GM18873 (cell line): Measurements from ENCODE around the gene GABRG3.

ENCODE experiments used
- ATAC-seq: cut with Tn5 transposase; IDR thresholded peaks from one replicate; pipeline ENCODE4 v1.9.1; 2021; ENCODE audit warnings: mild to moderate bottlenecking, moderate library complexity, moderate number of reproducible peaks; ENCODE audit not compliant: unreplicated experiment, low FRiP score

GABRG3 gene

DNA sequence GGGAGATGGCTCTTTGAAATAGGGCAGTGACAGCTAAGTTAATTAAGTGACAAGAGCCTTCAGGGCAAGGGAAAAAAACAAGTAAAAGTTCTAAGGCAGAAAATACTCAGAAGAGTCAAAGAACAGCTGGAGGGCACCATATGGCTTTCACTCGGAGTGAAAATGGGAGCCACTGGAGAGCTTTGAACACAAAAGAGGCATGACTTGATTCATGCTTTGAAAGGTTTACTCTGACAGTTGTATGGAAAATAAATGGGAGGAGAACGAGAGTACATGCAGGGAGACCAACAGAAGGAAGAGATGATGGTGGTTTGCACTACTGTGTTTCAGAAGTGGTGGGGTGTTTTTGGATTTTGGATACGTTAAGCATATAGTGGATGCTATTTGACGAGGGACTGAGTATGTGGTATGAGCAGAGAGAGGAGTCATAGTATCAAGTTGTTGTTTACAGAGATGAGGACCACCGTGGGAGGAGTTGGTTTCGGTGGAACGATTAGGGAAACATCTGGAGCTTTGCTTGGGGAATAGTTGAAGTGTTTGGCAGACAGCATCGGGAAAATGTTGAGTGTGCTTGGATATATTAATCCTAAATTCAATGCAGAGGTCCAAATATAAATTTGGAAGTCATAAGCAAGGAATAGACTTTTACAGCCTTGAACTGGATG lies 411.5 kb downstream of the GABRG3 start:
- ATAC-seq, result no peak

DNA sequence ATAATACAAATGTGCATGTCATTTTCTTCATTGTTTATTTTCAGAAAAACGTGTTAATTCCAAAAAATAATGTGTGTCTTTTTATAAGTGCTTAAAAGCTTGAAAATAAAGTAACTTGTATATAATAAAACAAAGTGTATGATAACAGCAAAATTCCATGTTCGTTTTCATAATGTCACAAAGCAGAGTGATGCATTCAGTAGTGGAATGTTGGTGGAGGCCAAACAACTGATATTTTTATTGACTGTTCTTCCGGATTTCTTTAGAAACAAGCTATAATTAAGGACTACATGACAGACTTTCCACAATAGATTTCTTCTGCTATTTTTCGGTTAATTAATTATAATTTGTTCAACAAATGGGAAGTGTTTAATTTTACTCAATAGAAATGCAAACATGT lies 412.7 kb downstream of the GABRG3 start:
- no peak for ATAC-seq

DNA sequence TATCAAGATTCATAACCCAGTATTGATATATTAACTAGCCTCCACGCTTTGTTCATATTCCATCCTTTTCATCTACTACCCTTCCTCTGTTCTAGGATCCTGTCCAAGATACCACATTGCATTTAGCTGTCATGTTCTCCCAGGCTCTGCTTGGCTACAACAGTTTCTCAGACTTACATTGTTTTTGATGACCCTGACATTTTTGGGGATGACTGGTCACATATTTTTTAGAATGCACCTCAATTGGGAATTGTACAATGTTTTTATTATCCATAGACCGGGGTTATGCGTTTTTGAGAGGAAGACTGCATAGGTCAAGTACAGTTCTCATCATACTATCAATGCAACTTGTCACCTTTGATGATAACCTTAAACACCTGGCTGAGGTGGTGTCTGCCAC lies 421.2 kb downstream of the GABRG3 start:
- no peak for ATAC-seq

DNA sequence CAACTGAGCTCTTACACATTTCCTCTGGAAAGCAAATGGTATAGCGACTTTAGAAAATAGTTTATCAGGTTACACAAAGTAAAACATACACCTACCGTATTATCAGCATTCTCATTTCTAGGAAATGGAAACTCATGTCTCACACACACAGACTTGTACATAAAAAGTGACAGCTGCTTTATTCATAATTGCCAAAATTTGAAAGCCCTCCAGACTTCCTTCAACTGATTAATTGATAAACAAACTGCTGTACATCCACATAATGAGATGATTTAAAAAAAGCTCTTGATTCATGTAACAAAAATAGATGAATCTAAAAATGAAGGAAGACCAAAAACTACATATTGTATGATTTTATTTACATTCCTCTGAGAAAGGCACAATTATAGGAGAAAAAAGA lies 425.5 kb downstream of the GABRG3 start:
- no peak for ATAC-seq

DNA sequence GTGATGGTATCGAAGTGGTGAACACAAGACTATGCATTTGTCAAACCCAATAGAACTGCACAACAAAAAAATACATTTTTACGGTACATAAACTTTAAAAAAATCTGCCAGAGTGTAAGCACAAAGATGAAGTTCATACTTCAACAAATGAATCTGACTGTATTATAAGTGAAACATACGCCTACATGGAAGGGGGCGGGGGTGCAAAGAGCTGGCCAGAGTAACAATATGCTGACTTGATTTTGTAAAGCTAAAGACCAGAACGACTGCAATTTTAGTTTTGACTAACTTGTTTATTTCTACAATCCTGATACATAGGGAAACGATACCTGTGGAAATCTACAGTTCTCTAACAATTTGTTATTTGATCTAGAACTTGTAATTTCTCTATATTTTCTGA lies 426.0 kb downstream of the GABRG3 start:
- no peak for ATAC-seq

DNA sequence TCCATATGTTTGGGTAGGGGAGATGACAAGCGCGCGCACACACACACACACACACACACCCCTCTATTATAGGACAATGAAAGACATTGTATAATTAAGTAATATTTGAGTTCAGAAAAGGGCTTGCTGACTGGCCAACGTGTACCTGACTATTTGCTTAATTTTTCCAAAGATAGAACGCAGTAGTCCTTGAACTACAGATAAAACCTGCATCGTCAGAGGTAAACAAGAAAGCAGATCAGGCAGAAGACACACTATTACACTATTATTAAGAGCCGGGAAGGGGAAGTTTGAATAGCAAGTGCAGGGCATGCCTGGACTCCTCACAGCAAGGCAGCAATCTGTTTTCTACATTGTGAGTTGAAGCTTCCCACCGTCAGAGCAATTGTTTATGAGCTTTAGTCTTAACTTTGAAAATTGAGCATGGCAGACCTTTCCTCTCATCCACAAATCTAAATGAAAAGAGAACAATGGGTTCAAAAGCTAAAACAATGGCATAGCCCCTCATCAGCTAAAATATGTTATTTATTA lies 427.7 kb downstream of the GABRG3 start:
- no peak for ATAC-seq

DNA sequence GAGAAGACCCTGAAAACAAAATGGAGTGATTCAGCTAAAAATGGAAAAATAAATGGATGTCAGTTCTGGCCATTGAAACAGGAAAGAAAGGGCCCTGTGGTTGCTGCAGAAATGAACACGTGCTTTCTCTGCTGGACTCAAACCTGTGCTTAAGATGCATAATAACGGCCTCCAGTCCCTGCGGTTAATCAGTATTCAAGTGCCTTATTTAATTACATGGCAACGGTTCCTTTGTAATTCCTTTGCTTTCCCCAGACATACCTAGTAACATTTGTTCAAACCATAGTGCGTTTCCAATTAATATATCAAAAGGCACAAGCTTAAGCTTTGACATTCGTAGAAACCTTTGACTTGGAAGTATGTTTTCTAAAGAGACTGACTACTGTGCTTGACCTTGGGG lies 428.3 kb downstream of the GABRG3 start:
- no peak for ATAC-seq

DNA sequence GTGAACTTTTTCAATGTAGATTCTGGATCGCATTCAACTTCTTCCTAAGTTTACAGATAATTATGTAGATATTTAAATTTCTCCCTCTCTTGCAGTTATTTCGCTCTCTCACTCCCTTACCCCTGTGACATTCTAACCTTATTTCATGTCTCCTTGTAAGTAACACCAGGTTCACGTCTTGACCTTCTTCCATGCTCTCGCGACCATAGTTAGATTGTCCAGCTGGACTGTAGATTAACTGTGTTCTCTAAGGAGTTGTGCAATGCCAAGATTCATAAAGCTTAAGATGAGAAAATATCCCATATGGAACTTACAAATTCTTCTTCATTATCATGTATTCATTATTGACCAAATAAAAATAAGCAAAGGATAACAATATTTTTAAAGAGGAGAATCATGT lies 430.5 kb downstream of the GABRG3 start:
- no peak for ATAC-seq

DNA sequence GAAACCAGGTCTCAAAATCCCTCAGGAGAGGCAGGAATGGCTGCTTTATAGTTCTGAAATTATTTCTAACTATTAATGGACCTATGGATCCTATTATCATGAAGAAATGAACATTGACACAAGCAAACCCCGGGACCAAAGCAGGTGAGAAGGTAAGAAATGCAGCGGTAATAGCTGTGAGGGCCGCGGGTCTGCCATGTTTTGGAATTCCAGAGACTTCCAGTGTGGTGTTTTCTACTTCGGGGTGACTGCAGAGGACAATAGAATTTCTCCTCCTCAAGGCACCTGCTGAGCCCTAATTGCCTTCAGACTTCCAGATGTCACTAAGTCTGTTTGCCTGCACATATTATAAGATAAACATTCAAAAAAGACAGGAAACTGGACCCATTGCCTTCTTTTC lies 437.4 kb downstream of the GABRG3 start:
- ATAC-seq, result no peak

DNA sequence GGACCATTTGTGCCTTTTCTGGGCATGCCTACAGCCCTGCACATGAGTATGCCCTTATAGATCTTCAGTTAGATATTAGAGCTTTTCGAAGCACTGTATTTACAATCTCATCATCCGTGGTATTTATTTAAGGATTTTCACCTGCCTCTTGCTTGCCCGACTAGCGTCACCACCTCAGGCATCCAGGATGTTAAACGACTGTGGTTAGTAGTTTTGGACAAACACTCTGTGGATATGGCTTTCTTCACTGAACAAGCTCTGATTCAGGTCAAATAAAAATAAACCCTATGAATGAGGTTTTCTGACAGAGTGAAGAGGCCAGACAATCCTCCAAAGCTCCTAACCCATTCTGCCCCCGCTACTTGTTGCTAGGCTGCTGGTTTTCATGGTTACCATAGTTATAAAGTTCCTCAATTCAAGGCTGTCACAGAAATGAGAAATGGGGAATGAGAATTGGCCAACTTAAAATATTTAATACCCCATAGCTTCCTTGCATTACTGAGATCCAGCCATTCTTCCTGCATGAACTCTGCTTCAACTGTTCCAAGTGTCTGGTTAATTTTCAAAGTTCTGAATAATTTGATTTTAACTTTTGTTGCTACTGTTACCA lies 440.1 kb downstream of the GABRG3 start:
- no peak for ATAC-seq

DNA sequence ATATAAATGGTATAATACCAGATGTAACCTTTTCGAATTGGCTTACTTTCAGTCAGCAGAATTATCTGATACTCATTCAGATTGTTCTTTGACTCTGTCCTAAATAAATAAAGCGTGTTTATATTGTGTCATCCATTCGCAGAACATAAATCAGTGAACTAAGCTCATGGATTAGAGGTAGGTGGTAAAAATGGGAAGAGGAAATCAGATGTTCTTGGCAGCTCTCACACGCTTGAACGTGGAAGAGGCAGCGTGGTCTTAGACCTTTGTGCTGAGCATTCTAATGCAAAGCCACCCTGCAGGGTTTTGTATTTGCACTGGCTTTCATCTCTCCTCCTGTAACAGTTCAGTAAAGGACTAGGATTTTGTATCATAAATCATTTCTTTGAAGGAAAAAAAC lies 441.4 kb downstream of the GABRG3 start:
- no peak for ATAC-seq

DNA sequence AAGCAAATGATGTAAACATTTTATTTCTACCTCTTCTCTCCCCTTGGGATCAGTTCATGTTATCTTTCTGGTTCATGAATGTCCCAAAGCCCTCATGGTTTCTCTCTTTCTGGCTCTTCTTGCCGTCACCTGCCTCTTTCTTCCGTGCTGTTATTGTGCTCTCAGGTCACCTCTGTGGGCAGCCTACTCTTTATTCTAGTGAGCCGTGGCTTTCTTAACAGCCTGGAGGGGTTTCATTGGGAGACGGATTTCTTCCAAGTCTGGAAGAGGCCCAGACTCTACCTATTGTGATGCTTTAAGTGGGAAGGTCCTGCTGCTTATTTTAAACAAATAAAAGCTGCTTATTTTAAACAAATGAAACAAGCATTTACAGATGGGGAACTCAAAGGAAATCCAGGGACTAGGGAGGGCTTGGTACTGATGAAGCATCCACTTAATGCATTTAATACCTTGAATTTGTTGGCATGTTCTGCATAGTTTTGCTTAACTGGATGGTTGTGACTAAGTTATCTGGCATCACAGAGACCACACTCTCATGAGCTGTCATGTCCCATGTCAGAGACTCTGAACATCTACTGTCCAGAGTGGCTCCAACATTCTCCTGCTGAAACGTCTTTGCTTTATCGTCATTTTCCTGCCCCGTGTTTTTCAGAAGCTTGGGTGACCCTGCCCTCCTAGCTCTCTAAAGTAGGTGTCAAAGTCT lies 443.3 kb downstream of the GABRG3 start:
- no peak for ATAC-seq

DNA sequence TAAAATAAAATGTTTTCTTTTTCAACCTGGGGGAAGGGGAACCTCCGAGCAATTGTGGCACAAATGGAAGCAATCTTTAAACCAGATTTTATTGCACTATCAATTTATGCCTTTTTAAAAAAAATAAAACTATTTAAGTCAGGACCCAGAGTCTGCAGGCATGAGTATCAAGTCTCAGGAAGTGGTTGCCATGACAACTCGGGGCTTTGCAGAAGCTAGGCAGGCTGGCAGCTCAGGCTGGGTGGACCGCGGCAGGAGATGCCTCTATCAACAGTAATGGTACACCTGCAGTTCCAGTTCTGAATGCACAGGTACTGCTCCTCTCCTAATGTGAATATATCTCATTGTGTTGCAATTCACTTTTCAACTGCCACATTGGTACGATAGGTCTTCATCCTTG lies 447.7 kb downstream of the GABRG3 start:
- no peak for ATAC-seq

DNA sequence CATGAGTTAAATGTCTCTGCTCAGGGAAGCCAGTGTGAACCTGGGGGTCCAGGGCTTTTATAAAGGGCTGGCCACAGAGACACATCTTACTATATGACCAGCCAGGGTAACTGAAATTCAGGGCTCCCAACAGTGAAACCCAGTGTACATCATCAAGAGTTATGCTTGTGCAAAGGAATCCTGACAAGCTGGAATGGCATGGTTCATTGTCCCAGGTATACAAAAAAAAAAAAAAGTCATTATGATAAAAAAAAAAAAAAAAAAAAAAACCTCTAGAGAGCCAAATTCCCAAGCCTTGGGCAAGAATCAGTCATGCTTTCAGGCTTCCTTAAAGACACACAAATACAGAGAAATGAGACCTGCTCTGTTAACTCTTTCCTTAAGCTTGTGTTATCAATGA lies 452.0 kb downstream of the GABRG3 start:
- no peak for ATAC-seq

DNA sequence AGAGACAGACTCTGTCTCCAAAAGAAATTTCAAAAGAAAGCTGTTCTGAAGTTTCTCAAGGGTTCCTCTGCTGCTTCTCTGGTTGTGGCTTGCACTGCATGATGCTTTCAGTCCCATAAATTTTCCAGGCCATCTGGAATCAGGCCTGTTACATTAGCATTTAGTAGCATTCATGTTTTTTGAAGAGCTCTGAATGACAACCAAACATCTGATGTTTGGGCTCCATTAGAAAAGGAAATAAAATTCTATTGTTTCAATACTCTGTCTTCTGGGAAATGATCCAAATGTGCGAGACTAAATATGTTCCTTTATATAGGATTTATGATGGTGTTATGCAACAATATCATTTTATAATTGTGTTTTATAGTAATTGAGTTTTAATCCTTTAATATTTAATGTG lies 455.8 kb downstream of the GABRG3 start:
- ATAC-seq, result no peak

DNA sequence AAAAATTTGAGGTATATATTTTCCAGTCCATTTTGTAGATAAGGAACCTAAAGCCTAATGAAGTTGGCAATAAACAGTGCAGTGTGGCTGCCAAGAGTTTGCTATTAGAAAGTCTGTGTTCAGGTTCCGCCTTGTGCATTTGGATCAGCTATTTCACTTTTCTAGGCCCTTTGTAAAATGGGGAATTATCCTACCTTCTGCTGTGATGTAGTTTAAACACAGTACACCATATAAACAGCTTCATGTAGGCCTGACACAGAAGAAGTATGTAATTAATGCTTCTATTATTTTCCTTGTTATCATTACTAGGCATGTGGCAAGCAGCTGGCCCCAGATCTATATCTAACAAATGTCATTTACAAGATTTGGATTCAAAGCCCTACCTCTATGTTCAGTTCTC lies 456.3 kb downstream of the GABRG3 start:
- ATAC-seq, result no peak

DNA sequence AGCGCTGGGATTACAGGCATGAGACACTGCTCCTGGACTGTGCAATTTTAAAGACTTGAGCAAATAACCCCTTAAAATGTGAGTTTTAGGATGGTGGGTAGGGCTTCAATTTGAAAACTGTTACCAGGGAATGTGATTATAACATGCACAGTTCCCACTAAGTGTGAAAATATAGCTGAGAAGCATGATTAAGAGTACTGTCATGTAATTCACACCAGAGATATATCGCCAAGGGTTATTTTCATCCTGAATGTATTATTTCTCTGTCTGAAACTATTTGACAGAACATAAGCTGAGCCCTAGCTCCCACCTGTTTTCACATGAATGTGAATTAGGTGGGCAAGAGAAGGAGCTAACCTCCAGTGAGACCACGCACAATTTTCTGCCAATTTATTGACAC lies 457.2 kb downstream of the GABRG3 start:
- no peak for ATAC-seq

DNA sequence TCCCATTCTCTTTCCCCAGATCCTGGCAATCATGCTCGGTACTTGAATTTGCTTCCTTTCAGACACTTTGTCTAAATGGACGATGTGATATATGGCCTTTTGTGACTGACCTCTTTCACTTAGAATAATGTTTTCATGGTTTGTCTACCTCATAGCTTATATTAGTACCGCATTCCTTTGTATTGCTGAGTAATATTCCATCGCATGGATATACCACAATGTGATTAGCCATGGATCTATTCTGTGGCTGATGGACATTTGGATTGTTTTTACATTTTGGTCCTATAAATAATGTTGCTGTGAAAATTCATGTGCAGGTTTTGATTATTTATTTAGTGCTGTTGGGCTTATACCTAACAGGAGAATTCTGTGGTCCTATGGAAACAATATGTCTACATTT lies 458.6 kb downstream of the GABRG3 start:
- no peak for ATAC-seq

DNA sequence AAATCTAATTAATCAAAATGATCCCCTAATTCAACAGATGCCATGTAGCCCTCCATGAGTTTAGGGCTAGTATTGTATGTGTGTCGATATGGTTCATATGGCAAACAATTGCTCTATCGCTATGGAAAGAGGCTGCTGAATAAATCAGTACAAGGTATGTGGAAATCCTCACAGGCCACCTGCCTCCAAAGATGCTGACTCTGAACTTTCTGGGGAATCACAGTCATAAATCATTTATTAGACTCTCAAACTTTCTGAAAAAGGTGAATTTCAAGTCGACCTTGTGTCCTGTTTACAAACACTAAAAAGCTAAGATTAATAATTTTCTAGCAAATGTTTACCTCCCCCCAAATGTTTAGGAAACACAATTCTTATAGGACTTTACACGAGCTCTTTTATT lies 462.6 kb downstream of the GABRG3 start:
- no peak for ATAC-seq

DNA sequence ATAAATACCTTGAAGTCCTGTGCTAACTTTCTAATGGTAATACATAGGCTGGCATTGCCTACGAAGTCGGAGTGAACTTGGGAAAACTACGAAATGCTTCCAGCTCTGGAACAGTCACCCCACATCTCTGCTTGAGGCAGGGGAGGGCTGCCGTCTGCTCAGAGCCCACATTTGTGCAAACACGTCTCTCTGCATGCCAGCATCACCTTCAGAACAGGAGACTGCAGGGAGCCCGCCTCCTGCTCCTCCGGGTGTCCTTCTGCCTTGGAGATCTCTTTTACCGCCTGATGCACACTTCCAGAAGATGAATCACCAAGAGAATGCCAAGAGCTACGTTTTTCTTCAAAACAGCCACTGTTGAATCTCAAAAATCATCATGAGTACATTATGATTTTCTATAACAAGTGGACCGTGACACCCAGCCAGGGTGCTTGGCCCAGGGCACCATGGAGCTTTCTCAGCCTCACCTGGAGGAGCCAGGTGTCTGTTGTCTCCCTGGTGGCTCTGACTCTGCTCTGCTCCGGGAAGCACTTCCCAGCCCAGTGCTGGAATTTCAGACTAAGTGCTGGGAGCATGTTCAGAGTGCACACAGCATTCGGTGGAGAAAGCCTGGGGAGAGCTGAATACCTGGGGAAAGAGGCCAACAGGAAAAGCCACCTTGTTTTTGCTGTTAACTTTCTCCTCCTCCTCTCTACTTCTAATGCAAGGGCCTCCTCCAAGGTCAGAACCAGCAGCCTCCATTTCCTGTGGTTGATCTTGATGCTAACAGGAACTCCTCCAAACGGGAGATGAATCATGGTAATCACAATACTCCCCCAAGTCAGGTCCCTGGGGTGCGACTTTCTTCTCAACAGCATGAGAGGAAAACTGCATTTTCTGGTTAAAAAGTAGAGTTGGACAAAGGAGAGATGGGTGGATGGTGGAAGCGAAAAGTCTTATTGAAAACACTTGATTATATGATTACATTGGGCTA lies 467.7 kb downstream of the GABRG3 start:
- ATAC-seq, result no peak

DNA sequence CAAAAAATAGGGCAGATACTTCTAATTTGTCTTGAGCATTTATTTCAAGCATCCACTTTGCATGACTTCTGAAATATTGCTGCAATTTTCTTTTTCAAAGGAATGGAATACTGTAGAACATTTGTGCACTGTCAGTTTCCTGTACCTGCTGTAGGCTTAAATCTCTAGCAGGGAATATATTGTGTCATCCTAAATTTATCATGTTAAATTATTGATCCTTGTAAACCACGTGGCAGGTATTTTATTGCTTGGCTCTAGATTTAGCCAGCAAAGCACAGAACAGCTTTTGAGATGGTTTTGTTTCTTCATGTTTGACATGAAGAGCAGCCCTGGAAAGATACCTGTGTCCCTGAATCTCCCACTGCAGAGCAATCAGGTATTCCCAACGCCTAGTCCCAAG lies 470.1 kb downstream of the GABRG3 start:
- ATAC-seq, result no peak
